ENCODE data around the gene PELI2. TPM values are rescaled to one million over a fixed set of nuclear protein-coding genes. Genes with fewer than 3 reads are reported as not detected.

Gene PELI2
- total RNA-seq, 1 donor from 2014 or later: 44.0 TPM

- peak; percentile 57 for ATAC-seq
- intact Hi-C loops (cut with DNase I): loop anchor here (10.0 kb wide), 1 partner anchor 627 kb away; no protein-coding TSS in a partner anchor
These were observed 223.7 kb downstream of the PELI2 start for GRCh38 chr14:56341766-56342493.

GRCh38 chr14:56342494-56342942 lies 224.3 kb downstream of the PELI2 start:
- intact Hi-C loops (cut with DNase I): loop anchor here (10.0 kb wide), 1 partner anchor 628 kb away; no protein-coding TSS in a partner anchor
- DNase-seq (ENCODE audit: low spot score) (no peak), ATAC-seq (peak; percentile 35)

More at GRCh38 chr14:56341766-56342493, 223.7 kb downstream of the PELI2 start:
- DNase-seq (ENCODE audit: low spot score): no peak

GRCh38 chr14:56349960-56350359 lies 231.7 kb downstream of the PELI2 start:
- intact Hi-C loops (cut with DNase I): loop anchor here (10.0 kb wide), 1 partner anchor 635 kb away; no protein-coding TSS in a partner anchor
- ATAC-seq: no peak

More at GRCh38 chr14:56349960-56350359, 231.7 kb downstream of the PELI2 start:
- no peak for DNase-seq (ENCODE audit: low spot score)

All from sciatic nerve (tissue), 2 donors.